Neural cell (in vitro differentiated cells): ENCODE measurements around the gene CACNA2D4.

ENCODE experiments used
- EP300 ChIP-seq: fragments of 450-650 bp; conservative IDR thresholded peaks from 2 replicates; pipeline ENCODE4 v1.6.1; 2014; ENCODE audit warnings: antibody characterized with exemption, mild to moderate bottlenecking, moderate library complexity; ENCODE audit not compliant: poor library complexity, severe bottlenecking
- RAD21 ChIP-seq: fragments of 450-650 bp; conservative IDR thresholded peaks from 2 replicates; pipeline ENCODE4 v1.6.1; 2014; ENCODE audit warnings: antibody characterized with exemption, mild to moderate bottlenecking, moderate library complexity
- TF ChIP-seq, protein P1 (sequence below): fragments of 450-650 bp; IDR thresholded peaks from 2 replicates; pipeline ENCODE4 v1.5.1; 2014; ENCODE audit warnings: antibody characterized with exemption, mild to moderate bottlenecking, moderate library complexity; ENCODE audit not compliant: poor library complexity, severe bottlenecking

DNA sequence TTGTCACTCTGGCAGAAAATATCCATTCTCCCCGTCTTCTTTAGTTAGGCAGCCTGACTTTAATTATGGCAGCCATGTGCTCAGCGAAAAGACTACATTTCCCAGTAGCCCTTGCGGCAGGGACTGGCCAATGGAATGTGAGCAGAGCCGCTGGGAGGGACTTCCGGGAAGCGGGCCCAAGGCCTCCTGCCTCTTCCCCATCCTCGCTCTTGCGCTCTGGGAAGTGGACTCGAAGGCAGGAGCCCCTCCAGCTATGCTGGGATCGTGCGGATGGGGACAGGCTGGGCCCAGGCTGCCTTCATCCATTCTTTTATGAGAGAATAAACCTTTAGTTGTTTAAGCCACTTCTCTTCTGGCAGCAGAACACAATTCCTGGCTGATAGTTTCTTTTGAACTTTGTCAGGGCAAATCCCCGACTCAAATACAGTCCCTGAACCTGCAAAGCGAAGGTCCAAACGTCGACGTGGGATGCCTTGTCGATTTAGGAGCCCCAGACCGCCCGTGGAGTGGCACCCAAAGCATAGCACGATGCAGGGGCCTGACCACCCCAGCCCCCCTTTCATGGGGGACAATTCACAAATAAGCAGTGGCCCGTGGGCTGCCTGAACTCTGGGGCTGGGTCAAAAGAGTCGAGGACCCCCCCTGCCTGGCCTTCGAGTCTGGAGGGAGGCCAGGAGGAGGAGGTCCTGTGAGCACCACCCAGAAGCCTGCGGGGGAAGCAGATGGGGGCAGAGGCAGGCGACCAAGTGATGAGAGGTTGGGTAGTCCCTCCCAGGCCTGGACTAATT, 113.7 kb downstream of the CACNA2D4 start:
- TF ChIP-seq, protein P1, sequence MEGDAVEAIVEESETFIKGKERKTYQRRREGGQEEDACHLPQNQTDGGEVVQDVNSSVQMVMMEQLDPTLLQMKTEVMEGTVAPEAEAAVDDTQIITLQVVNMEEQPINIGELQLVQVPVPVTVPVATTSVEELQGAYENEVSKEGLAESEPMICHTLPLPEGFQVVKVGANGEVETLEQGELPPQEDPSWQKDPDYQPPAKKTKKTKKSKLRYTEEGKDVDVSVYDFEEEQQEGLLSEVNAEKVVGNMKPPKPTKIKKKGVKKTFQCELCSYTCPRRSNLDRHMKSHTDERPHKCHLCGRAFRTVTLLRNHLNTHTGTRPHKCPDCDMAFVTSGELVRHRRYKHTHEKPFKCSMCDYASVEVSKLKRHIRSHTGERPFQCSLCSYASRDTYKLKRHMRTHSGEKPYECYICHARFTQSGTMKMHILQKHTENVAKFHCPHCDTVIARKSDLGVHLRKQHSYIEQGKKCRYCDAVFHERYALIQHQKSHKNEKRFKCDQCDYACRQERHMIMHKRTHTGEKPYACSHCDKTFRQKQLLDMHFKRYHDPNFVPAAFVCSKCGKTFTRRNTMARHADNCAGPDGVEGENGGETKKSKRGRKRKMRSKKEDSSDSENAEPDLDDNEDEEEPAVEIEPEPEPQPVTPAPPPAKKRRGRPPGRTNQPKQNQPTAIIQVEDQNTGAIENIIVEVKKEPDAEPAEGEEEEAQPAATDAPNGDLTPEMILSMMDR, result no peak
- TF ChIP-seq RAD21 (no peak), EP300 (no peak)
